Measurements from ENCODE around the gene CEP89. TPM values are rescaled to one million over a fixed set of nuclear protein-coding genes. Genes with fewer than 3 reads are reported as not detected.

Gene CEP89
- total RNA-seq, 1 experiment from 2014 or later, result 27.6 TPM

DNA sequence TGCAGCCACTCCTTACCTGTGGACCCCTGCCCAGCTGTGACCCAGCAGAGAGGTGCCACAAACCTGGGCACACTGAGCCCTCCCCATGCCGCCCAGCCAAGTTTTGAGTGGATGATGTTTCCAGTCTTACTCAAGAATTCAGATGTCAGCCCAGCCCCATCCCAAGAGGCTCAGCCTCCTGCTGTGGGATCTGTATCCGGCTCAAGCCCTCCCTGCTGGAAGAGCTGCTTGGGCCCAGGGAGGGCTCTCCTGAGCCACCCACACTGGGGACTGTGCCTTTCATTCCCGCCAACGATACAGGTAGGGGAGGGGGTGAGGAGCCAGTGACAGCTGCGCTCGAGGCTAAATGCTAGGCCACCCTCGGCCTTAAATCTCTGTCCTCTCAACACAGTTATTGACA lies 96.3 kb downstream of the CEP89 start:
- Histone ChIP-seq H3K4me3 (replicated peaks in 1 of 2; ENCODE audit: low read depth in 1 of 2, low read length in 2 of 2) (no peak overlapping the region), H3K79me2 (ENCODE audit: insufficient read depth, low read length) (no peaks in the 10 kb centered on the region), H3K36me3 (ENCODE audit: control insufficient read depth in 1 of 2, insufficient read depth in 2 of 2, low read length in 2 of 2) (no peaks in the 10 kb centered on the region), H3K4me2 (ENCODE audit: low read length) (no peak overlapping the region), H3K27me3 (ENCODE audit: insufficient read depth, low read length) (no peaks in the 10 kb centered on the region), H3K9me2 (ENCODE audit: insufficient read depth) (no peaks in the 10 kb centered on the region), H3K9me3 (ENCODE audit: control insufficient read depth in 1 of 2, insufficient read depth in 1 of 2, low read depth in 1 of 2, low read length in 2 of 2) (no peaks in the 10 kb centered on the region), H3K4me1 (ENCODE audit: control insufficient read depth in 1 of 2, insufficient read depth in 2 of 2, low read length in 2 of 2) (no peaks in the 10 kb centered on the region), H2AFZ (ENCODE audit: low read depth, low read length, poor library complexity, severe bottlenecking) (no peak overlapping the region), H3K9ac (ENCODE audit: low read length) (no peak overlapping the region), H3K27ac (ENCODE audit: low read depth, low read length) (no peak overlapping the region), H4K20me1 (ENCODE audit: insufficient read depth) (no peaks in the 10 kb centered on the region)
- no peak for ATAC-seq
- ChIA-PET CTCF (no interaction called here), POLR2A (no interaction called here), RAD21 (ENCODE audit: low non-redundant PET in 1 of 2, low total read pairs in 2 of 2, uncharacterized antibody in 2 of 2, unreplicated experiment in 2 of 2) (no interaction called here)
- DNase-seq (ENCODE audit: low read depth, low spot score), result no peak
- BruUV-seq (replicated peaks), result no TSS peak
- no peak for TF ChIP-seq SIN3A (IDR thresholded peaks at IDR 0.05; ENCODE audit: low read depth)
- intact Hi-C loops (cut with micrococcal nuclease), result no loop called here

DNA sequence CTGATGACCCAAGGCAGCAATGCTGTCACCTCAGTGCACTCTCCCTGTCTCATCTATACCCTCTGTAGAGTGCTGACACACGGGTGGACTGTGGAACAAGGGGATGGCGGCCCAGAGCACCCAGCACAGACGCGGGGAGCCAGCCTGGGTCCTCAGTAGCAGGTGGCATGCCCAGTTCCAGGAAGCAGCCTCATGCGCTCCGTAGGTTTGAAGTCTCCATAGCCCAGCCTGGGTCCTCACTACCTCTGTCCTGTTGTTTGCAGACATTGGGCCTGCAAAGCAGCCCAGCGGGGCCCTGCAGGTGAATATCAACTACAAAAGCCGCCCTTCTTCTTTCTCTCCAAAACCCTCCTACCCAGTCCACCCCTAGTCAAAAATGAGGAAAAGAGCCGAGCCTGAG lies 97.2 kb downstream of the CEP89 start:
- H3K4me2 ChIP-seq (ENCODE audit: low read length), result no peak overlapping the region
- POLR2A ChIA-PET, result no interaction called here
- DNase-seq (ENCODE audit: low read depth, low spot score) (no peak), ATAC-seq (no peak)
- no peaks in the 10 kb centered on the region for H3K79me2 ChIP-seq (ENCODE audit: insufficient read depth, low read length)
- no peak overlapping the region for H3K27ac ChIP-seq (ENCODE audit: low read depth, low read length)
- no TSS peak for BruUV-seq (replicated peaks)
- RAD21 ChIA-PET (ENCODE audit: low non-redundant PET in 1 of 2, low total read pairs in 2 of 2, uncharacterized antibody in 2 of 2, unreplicated experiment in 2 of 2), result no interaction called here
- H3K9me2 ChIP-seq (ENCODE audit: insufficient read depth), result no peaks in the 10 kb centered on the region
- H3K9ac ChIP-seq (ENCODE audit: low read length), result no peak overlapping the region
- H3K27me3 ChIP-seq (ENCODE audit: insufficient read depth, low read length), result no peaks in the 10 kb centered on the region
- no peaks in the 10 kb centered on the region for H3K9me3 ChIP-seq (ENCODE audit: control insufficient read depth in 1 of 2, insufficient read depth in 1 of 2, low read depth in 1 of 2, low read length in 2 of 2)
- no peaks in the 10 kb centered on the region for H4K20me1 ChIP-seq (ENCODE audit: insufficient read depth)
- intact Hi-C loops (cut with micrococcal nuclease), result no loop called here
- no peaks in the 10 kb centered on the region for H3K4me1 ChIP-seq (ENCODE audit: control insufficient read depth in 1 of 2, insufficient read depth in 2 of 2, low read length in 2 of 2)
- H3K36me3 ChIP-seq (ENCODE audit: control insufficient read depth in 1 of 2, insufficient read depth in 2 of 2, low read length in 2 of 2), result no peaks in the 10 kb centered on the region
- CTCF ChIA-PET, result no interaction called here
- no peak overlapping the region for H3K4me3 ChIP-seq (replicated peaks in 1 of 2; ENCODE audit: low read depth in 1 of 2, low read length in 2 of 2)
- H2AFZ ChIP-seq (ENCODE audit: low read depth, low read length, poor library complexity, severe bottlenecking), result no peak overlapping the region
- TF ChIP-seq SRF (IDR thresholded peaks at IDR 0.05; ENCODE audit: low read depth) (no peak), ZFX (IDR thresholded peaks at IDR 0.05) (no peak), POLR2AphosphoS5 (IDR thresholded peaks at IDR 0.05; ENCODE audit: low read depth, low read length) (no peak), CEBPB (IDR thresholded peaks at IDR 0.05; ENCODE audit: low read depth) (no peak), TCF7L2 (IDR thresholded peaks at IDR 0.05; ENCODE audit: borderline replicate concordance, extremely low read depth, insufficient read depth, insufficient read length) (no peak), POLR2A (IDR thresholded peaks at IDR 0.05; ENCODE audit: borderline replicate concordance, extremely low read depth, insufficient read depth, insufficient read length) (no peak), CBX3 (IDR thresholded peaks at IDR 0.05; ENCODE audit: low read depth) (no peak), JUND (IDR thresholded peaks at IDR 0.05) (no peak), RAD21 (IDR thresholded peaks at IDR 0.05; ENCODE audit: low read depth) (no peak), EGR1 (IDR thresholded peaks at IDR 0.05; ENCODE audit: low read depth) (no peak), ELF1 (IDR thresholded peaks at IDR 0.05; ENCODE audit: borderline replicate concordance, low read depth) (no peak), EZH2 (IDR thresholded peaks at IDR 0.05) (no peak)
- TF ChIP-seq, protein P1, sequence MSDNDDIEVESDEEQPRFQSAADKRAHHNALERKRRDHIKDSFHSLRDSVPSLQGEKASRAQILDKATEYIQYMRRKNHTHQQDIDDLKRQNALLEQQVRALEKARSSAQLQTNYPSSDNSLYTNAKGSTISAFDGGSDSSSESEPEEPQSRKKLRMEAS (IDR thresholded peaks at IDR 0.05), result no peak
- TF ChIP-seq, protein P2, sequence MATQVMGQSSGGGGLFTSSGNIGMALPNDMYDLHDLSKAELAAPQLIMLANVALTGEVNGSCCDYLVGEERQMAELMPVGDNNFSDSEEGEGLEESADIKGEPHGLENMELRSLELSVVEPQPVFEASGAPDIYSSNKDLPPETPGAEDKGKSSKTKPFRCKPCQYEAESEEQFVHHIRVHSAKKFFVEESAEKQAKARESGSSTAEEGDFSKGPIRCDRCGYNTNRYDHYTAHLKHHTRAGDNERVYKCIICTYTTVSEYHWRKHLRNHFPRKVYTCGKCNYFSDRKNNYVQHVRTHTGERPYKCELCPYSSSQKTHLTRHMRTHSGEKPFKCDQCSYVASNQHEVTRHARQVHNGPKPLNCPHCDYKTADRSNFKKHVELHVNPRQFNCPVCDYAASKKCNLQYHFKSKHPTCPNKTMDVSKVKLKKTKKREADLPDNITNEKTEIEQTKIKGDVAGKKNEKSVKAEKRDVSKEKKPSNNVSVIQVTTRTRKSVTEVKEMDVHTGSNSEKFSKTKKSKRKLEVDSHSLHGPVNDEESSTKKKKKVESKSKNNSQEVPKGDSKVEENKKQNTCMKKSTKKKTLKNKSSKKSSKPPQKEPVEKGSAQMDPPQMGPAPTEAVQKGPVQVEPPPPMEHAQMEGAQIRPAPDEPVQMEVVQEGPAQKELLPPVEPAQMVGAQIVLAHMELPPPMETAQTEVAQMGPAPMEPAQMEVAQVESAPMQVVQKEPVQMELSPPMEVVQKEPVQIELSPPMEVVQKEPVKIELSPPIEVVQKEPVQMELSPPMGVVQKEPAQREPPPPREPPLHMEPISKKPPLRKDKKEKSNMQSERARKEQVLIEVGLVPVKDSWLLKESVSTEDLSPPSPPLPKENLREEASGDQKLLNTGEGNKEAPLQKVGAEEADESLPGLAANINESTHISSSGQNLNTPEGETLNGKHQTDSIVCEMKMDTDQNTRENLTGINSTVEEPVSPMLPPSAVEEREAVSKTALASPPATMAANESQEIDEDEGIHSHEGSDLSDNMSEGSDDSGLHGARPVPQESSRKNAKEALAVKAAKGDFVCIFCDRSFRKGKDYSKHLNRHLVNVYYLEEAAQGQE (IDR thresholded peaks at IDR 0.05; ENCODE audit: low read depth), result no peak
- TF ChIP-seq, protein P3, sequence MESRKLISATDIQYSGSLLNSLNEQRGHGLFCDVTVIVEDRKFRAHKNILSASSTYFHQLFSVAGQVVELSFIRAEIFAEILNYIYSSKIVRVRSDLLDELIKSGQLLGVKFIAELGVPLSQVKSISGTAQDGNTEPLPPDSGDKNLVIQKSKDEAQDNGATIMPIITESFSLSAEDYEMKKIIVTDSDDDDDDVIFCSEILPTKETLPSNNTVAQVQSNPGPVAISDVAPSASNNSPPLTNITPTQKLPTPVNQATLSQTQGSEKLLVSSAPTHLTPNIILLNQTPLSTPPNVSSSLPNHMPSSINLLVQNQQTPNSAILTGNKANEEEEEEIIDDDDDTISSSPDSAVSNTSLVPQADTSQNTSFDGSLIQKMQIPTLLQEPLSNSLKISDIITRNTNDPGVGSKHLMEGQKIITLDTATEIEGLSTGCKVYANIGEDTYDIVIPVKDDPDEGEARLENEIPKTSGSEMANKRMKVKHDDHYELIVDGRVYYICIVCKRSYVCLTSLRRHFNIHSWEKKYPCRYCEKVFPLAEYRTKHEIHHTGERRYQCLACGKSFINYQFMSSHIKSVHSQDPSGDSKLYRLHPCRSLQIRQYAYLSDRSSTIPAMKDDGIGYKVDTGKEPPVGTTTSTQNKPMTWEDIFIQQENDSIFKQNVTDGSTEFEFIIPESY (IDR thresholded peaks at IDR 0.05; ENCODE audit: extremely low read depth, insufficient replicate concordance, low read length), result no peak

All from HCT116 (cell line).